Measurements from ENCODE around the gene XRN1. TPM values are rescaled to one million over a fixed set of nuclear protein-coding genes. Genes with fewer than 3 reads are reported as not detected.

Gene XRN1
- total and polyA plus RNA-seq, 7 donors = 5.4 to 45.7 (median 29.5) TPM

DNA sequence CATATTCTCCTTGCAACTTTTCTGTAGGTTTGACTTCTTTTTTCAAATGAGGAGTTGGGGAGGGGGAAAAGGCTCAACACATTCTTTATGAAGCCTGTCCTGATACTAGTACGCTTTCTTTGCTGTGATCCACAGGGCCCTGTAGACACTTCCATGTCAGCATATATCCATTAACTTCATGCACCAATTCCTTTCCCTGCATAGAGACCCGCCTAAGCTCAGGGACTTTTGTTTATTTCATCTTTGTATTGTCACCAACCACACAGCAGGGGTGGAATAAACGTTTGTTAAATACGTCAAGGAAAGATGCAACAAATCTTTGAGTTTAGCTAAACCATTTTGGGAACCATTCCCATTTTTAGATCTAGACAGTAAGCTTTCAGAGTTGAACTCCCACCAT is 179.4 kb downstream of the XRN1 start:
- WGBS, 2 donors = 79 to 86% methylated on average over 4 of the region's 4 CpGs
- Histone ChIP-seq H3K27me3 (no peaks in the 10 kb centered on the region), H3K9me3 (no peaks in the 10 kb centered on the region), H3K4me3 (no peak overlapping the region), H3K4me1 (no peaks in the 10 kb centered on the region), H3K27ac (no peak overlapping the region), H3K36me3 (no peaks in the 10 kb centered on the region)
- intact Hi-C loops (cut with DNase I) = no loop called here
- DNase-seq = no peak
- no peak for TF ChIP-seq CTCF (IDR thresholded peaks at IDR 0.05)
- TF ChIP-seq EP300 (IDR thresholded peaks at IDR 0.05) = no peak
- no peak for TF ChIP-seq POLR2A (IDR thresholded peaks at IDR 0.05)
- no peak for TF ChIP-seq POLR2AphosphoS5 (IDR thresholded peaks at IDR 0.05)

DNA sequence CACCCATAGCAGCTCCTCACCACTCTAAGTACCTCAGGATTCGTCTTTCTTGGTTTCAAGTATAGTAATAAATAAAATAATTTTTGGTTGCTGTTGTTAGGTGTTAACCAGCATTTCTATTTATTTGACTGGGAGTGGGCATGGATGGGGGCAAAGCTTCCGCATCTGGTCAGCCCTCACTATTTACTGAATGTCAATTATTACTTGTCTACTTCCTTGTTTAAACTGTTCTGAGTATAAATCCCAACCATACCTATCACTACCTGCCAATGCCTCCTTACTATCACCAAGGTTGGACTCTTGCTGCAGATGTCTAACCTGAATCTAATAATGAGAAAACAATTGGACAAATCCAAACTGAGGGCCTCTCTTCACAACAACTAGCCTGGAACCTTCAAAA is 180.6 kb downstream of the XRN1 start:
- no peak for TF ChIP-seq POLR2AphosphoS5 (IDR thresholded peaks at IDR 0.05)
- no peak for TF ChIP-seq CTCF (IDR thresholded peaks at IDR 0.05)
- no peak for TF ChIP-seq EP300 (IDR thresholded peaks at IDR 0.05)
- TF ChIP-seq POLR2A (IDR thresholded peaks at IDR 0.05) = no peak
- 15 to 60% methylated on average over 2 of the region's 2 CpGs for WGBS, 2 donors
- Histone ChIP-seq H3K27ac (no peak overlapping the region), H3K9me3 (no peaks in the 10 kb centered on the region), H3K4me3 (no peak overlapping the region), H3K27me3 (no peaks in the 10 kb centered on the region), H3K36me3 (no peaks in the 10 kb centered on the region), H3K4me1 (no peaks in the 10 kb centered on the region)
- intact Hi-C loops (cut with DNase I) = no loop called here
- DNase-seq = no peak

GRCh38 chr3:142263112-142263511 is 184.7 kb downstream of the XRN1 start:
- intact Hi-C loops (cut with DNase I) = no loop called here
- TF ChIP-seq CTCF (IDR thresholded peaks at IDR 0.05) = no peak
- no peak for TF ChIP-seq POLR2A (IDR thresholded peaks at IDR 0.05)
- no peak for TF ChIP-seq EP300 (IDR thresholded peaks at IDR 0.05)
- TF ChIP-seq POLR2AphosphoS5 (IDR thresholded peaks at IDR 0.05) = no peak
- no peak overlapping the region for H3K27ac ChIP-seq
- no peaks in the 10 kb centered on the region for H3K4me1 ChIP-seq
- 84 to 89% methylated on average over 2 of the region's 2 CpGs for WGBS, 2 donors
- no peaks in the 10 kb centered on the region for H3K9me3 ChIP-seq
- no peak overlapping the region for H3K4me3 ChIP-seq
- no peak for DNase-seq
- H3K36me3 ChIP-seq = no peaks in the 10 kb centered on the region
- H3K27me3 ChIP-seq = no peaks in the 10 kb centered on the region

- Histone ChIP-seq H3K4me1 (no peaks in the 10 kb centered on the region), H3K36me3 (no peaks in the 10 kb centered on the region), H3K4me3 (no peak overlapping the region), H3K27me3 (no peaks in the 10 kb centered on the region), H3K9me3 (no peaks in the 10 kb centered on the region), H3K27ac (no peak overlapping the region)
- 82% methylated on average over 3 of the region's 3 CpGs for WGBS, 2 donors
- no peak for DNase-seq
- TF ChIP-seq CTCF (IDR thresholded peaks at IDR 0.05) (no peak), POLR2A (IDR thresholded peaks at IDR 0.05) (no peak), POLR2AphosphoS5 (IDR thresholded peaks at IDR 0.05) (no peak), EP300 (IDR thresholded peaks at IDR 0.05) (no peak)
- intact Hi-C loops (cut with DNase I) = no loop called here
Measured at GRCh38 chr3:142259359-142259758, 188.5 kb downstream of the XRN1 start.

DNA sequence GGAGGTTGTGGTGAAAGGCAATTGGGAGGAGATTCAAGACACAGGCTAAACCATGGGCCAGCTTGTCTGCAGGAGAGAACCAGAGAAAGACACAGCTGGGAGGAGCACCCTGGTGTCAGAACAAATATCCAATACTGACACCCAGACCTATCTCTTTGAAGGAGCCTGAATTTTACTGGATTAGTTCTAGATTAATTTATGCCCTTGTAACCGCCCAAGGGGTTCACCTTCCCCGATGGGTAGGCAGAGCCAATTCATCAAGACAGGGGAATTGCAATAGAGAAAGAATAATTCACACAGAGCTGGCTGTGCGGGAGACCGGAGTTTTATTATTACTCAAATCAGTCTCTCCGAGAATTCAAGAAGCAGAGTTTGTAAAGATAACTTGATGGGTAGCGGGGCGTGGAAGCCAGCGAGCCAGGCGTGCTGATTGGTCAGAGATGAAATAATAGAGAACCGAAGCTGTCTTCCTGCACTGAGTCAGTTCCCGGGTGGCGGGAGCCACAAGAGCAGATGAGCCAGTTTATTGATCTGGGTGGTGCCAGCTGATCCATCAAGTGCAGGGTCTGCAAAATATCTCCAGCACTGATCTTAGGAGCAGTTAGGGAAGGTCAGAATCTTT is 191.0 kb downstream of the XRN1 start:
- TF ChIP-seq POLR2A (IDR thresholded peaks at IDR 0.05) = no peak
- TF ChIP-seq CTCF (IDR thresholded peaks at IDR 0.05) = no peak
- no peak for TF ChIP-seq EP300 (IDR thresholded peaks at IDR 0.05)
- TF ChIP-seq POLR2AphosphoS5 (IDR thresholded peaks at IDR 0.05) = no peak
- Histone ChIP-seq H3K27me3 (no peaks in the 10 kb centered on the region), H3K4me1 (no peaks in the 10 kb centered on the region), H3K36me3 (no peaks in the 10 kb centered on the region), H3K9me3 (no peaks in the 10 kb centered on the region), H3K4me3 (no peak overlapping the region), H3K27ac (no peak overlapping the region)
- intact Hi-C loops (cut with DNase I) = no loop called here
- DNase-seq = no peak
- 97% methylated on average over 12 of the region's 12 CpGs for WGBS, 2 donors
